ENCODE data around the gene ULBP2.
"Not testable (repeated sequence)": the region's sequence is repeated elsewhere in the genome, so short reads cannot be mapped to it uniquely, and the experiment has no call there.

ULBP2 gene

GRCh38 chr6:149964308-149965193 is 22.7 kb downstream of the ULBP2 start:
- Mint-ChIP-seq H3K27ac (peak overlapping the region; percentile 81), H3K27me3 (peaks cover 87 to 96% of the 10 kb centered on the region in 2 donors), H3K4me3 (peak overlapping the region; percentile 86 to 92), H3K9me3 (no peaks in the 10 kb centered on the region), H3K36me3 (ENCODE audit: insufficient read depth) (peaks cover 15% of the 10 kb centered on the region), H3K4me1 (ENCODE audit: low read depth in 2 of 2) (peaks cover 27 to 30% of the 10 kb centered on the region in 2 donors)
- ATAC-seq (replicated peaks): no peak
- peak in 1 of 3 experiments; percentile 33 for DNase-seq

- Mint-ChIP-seq H3K4me3 (peak overlapping the region; percentile 86 to 92), H3K9me3 (no peaks in the 10 kb centered on the region), H3K4me1 (ENCODE audit: low read depth in 2 of 2) (peaks cover 27 to 30% of the 10 kb centered on the region in 2 donors), H3K27me3 (peaks cover 87 to 96% of the 10 kb centered on the region in 2 donors), H3K27ac (peak overlapping the region; percentile 81), H3K36me3 (ENCODE audit: insufficient read depth) (peaks cover 15% of the 10 kb centered on the region)
- DNase-seq (peak in 1 of 3 experiments; percentile 35), ATAC-seq (replicated peaks) (no peak)
These were observed 23.6 kb downstream of the ULBP2 start for GRCh38 chr6:149965194-149966020.

- Mint-ChIP-seq H3K27me3 (peaks cover 85 to 96% of the 10 kb centered on the region in 2 donors), H3K4me1 (ENCODE audit: low read depth in 2 of 2) (peaks cover 27 to 30% of the 10 kb centered on the region in 2 donors), H3K36me3 (ENCODE audit: insufficient read depth) (peaks cover 15% of the 10 kb centered on the region)
- DNase-seq; H3K27ac Mint-ChIP-seq; H3K9me3 Mint-ChIP-seq; ATAC-seq (replicated peaks); H3K4me3 Mint-ChIP-seq: not testable (repeated sequence)
These were observed 24.5 kb downstream of the ULBP2 start for GRCh38 chr6:149966319-149966718.

DNA sequence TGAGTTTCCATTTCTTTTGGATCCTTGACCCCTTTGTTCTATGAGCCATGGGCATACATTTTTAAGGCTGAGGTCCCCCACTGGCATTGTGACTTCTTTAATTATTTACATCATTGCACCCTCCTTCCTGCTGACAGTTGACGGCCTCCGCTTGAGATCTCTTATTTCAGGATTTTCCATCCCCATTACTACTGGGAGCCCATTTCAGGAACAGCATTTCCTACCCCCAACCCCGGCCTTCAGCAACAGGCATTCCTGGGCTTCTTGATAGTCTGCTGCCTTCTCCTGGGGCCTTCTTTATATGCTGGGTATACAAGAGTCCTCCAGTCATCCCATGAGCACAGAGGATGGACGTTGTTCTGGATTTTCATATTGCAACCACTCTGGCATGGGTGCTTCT is 25.8 kb downstream of the ULBP2 start:
- no peak for DNase-seq
- Mint-ChIP-seq H3K36me3 (ENCODE audit: insufficient read depth) (peaks cover 15% of the 10 kb centered on the region), H3K27me3 (peaks cover 78 to 88% of the 10 kb centered on the region in 2 donors), H3K4me1 (ENCODE audit: low read depth in 2 of 2) (peaks cover 27 to 30% of the 10 kb centered on the region in 2 donors), H3K27ac (no peak overlapping the region), H3K9me3 (no peaks in the 10 kb centered on the region), H3K4me3 (no peak overlapping the region)
- ATAC-seq (replicated peaks): no peak

DNA sequence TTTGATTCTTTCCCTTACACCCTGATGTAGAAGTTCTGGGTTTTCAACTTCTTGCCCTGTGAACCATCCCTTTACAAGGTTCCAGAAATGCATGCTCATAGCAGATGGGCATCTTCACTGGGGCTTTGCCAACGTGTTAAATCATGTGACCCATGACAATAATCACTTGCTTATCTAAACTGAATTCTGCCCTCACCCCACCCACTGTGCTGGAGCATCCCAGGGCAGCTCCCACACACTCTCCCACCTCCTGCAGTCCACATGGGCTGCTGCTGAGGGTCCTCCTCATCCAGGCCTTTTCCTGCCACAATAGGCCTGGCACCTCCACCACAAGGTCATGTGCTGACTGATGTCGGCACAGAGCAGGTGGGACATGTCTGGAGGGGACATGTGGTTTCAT is 26.2 kb downstream of the ULBP2 start:
- Mint-ChIP-seq H3K4me1 (ENCODE audit: low read depth in 2 of 2) (peaks cover 25 to 28% of the 10 kb centered on the region in 2 donors), H3K36me3 (ENCODE audit: insufficient read depth) (peaks cover 15% of the 10 kb centered on the region), H3K27me3 (peaks cover 76 to 88% of the 10 kb centered on the region in 2 donors)
- not testable (repeated sequence) for H3K9me3 Mint-ChIP-seq; H3K27ac Mint-ChIP-seq; H3K4me3 Mint-ChIP-seq; DNase-seq; ATAC-seq (replicated peaks)

GRCh38 chr6:149968909-149969308 is 27.1 kb downstream of the ULBP2 start:
- Mint-ChIP-seq H3K4me1 (ENCODE audit: low read depth in 2 of 2) (peaks cover 17 to 19% of the 10 kb centered on the region in 2 donors), H3K27me3 (peaks cover 72 to 84% of the 10 kb centered on the region in 2 donors), H3K36me3 (ENCODE audit: insufficient read depth) (peaks cover 12% of the 10 kb centered on the region)
- not testable (repeated sequence) for ATAC-seq (replicated peaks); H3K27ac Mint-ChIP-seq; H3K9me3 Mint-ChIP-seq; DNase-seq; H3K4me3 Mint-ChIP-seq

GRCh38 chr6:149969635-149970034 is 27.8 kb downstream of the ULBP2 start:
- peaks cover 7% of the 10 kb centered on the region for H3K36me3 Mint-ChIP-seq (ENCODE audit: insufficient read depth)
- H3K9me3 Mint-ChIP-seq: no peaks in the 10 kb centered on the region
- H3K4me1 Mint-ChIP-seq (ENCODE audit: low read depth in 2 of 2): peaks cover 10 to 17% of the 10 kb centered on the region in 2 donors
- H3K27ac Mint-ChIP-seq: no peak overlapping the region
- no peak overlapping the region for H3K4me3 Mint-ChIP-seq
- DNase-seq (no peak), ATAC-seq (replicated peaks) (no peak)
- H3K27me3 Mint-ChIP-seq: peaks cover 72 to 84% of the 10 kb centered on the region in 2 donors

- peak; percentile 56 for ATAC-seq (replicated peaks)
- H3K36me3 Mint-ChIP-seq (ENCODE audit: insufficient read depth); H3K4me1 Mint-ChIP-seq (ENCODE audit: low read depth in 2 of 2); H3K9me3 Mint-ChIP-seq; H3K27ac Mint-ChIP-seq; H3K4me3 Mint-ChIP-seq; DNase-seq: not testable (repeated sequence)
- H3K27me3 Mint-ChIP-seq: peaks cover 74 to 86% of the 10 kb centered on the region in 2 donors
These were observed 32.6 kb downstream of the ULBP2 start for GRCh38 chr6:149974394-149974793.

GRCh38 chr6:149974825-149975224 is 33.0 kb downstream of the ULBP2 start:
- Mint-ChIP-seq H3K27me3 (peaks cover 72 to 86% of the 10 kb centered on the region in 2 donors), H3K27ac (no peak overlapping the region), H3K9me3 (no peaks in the 10 kb centered on the region), H3K36me3 (ENCODE audit: insufficient read depth) (no peaks in the 10 kb centered on the region), H3K4me3 (no peak overlapping the region), H3K4me1 (ENCODE audit: low read depth in 2 of 2) (peaks cover 0 to 3% of the 10 kb centered on the region in 2 donors)
- ATAC-seq (replicated peaks) (peak; percentile 46), DNase-seq (no peak)

GRCh38 chr6:149975400-149975799 is 33.6 kb downstream of the ULBP2 start:
- no peak overlapping the region for H3K4me3 Mint-ChIP-seq
- H3K27ac Mint-ChIP-seq: no peak overlapping the region
- H3K27me3 Mint-ChIP-seq: peaks cover 69 to 86% of the 10 kb centered on the region in 2 donors
- DNase-seq: no peak
- peaks cover 0 to 3% of the 10 kb centered on the region in 2 donors for H3K4me1 Mint-ChIP-seq (ENCODE audit: low read depth in 2 of 2)
- H3K9me3 Mint-ChIP-seq: no peaks in the 10 kb centered on the region
- ATAC-seq (replicated peaks): no peak
- H3K36me3 Mint-ChIP-seq (ENCODE audit: insufficient read depth): no peaks in the 10 kb centered on the region

DNA sequence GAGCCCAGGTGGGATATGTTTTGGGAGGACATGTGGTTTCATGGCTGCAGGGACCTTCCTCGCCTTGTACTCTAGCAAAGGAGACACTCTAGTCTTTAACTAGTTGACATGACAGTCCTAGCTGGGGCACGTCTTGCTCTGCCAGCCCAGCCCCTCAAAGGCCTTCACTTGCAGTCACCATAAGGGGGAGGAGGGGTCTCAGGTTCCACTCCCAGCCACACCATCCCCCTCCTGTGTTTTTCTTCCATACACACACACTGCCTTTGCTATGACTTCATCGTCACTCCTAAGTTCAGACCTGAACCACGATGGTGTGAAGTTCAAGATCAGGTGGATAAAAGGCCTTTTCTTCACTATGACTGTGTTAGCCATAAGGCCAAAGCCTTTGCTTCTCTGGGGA is 35.4 kb downstream of the ULBP2 start:
- Mint-ChIP-seq H3K27ac (no peak overlapping the region), H3K4me3 (no peak overlapping the region), H3K36me3 (ENCODE audit: insufficient read depth) (no peaks in the 10 kb centered on the region), H3K9me3 (no peaks in the 10 kb centered on the region), H3K4me1 (ENCODE audit: low read depth in 2 of 2) (peaks cover 7 to 9% of the 10 kb centered on the region in 2 donors), H3K27me3 (peaks cover 73 to 94% of the 10 kb centered on the region in 2 donors)
- no peak for DNase-seq
- no peak for ATAC-seq (replicated peaks)

- no peak for ATAC-seq (replicated peaks)
- Mint-ChIP-seq H3K4me1 (ENCODE audit: low read depth in 2 of 2) (peaks cover 7 to 9% of the 10 kb centered on the region in 2 donors), H3K36me3 (ENCODE audit: insufficient read depth) (peaks cover 3% of the 10 kb centered on the region), H3K4me3 (no peak overlapping the region), H3K27me3 (peaks cover 80 to 99% of the 10 kb centered on the region in 2 donors), H3K27ac (no peak overlapping the region), H3K9me3 (no peaks in the 10 kb centered on the region)
- DNase-seq: no peak
These were observed 36.8 kb downstream of the ULBP2 start for GRCh38 chr6:149978610-149979009.

DNA sequence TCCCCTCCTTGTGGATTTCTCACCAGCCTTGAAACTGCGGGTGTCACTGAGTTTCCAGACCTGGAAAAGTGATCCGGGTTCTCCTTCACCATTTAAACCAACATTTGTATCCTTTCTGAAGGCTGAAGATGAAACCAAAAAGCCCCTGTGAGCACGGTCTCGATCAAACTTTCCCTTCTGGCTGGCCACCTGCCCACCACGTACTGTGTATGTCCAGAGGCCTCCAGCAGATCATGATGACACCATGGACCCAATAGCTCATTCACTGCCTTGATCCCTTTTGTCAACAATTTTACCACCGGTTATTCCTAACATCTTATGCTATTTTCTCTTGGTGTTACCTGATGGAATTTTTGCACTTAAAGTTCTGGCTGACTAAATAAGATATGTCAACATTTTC is 37.5 kb downstream of the ULBP2 start:
- Mint-ChIP-seq H3K4me3 (no peak overlapping the region), H3K36me3 (ENCODE audit: insufficient read depth) (peaks cover 9% of the 10 kb centered on the region), H3K9me3 (no peaks in the 10 kb centered on the region), H3K4me1 (ENCODE audit: low read depth in 2 of 2) (peaks cover 3 to 9% of the 10 kb centered on the region in 2 donors), H3K27me3 (peaks cover 80 to 99% of the 10 kb centered on the region in 2 donors), H3K27ac (no peak overlapping the region)
- no peak for DNase-seq
- ATAC-seq (replicated peaks): no peak
